ENCODE data around the gene LMX1B. TPM values are rescaled to one million over a fixed set of nuclear protein-coding genes. Genes with fewer than 3 reads are reported as not detected.

LMX1B gene
- total RNA-seq, 1 experiment from 2014 or later, result 11.3 TPM

- intact Hi-C loops (cut with micrococcal nuclease), result no loop called here
- Histone ChIP-seq H3K4me2 (ENCODE audit: low read length) (no peak overlapping the region), H3K79me2 (ENCODE audit: insufficient read depth, low read length) (no peaks in the 10 kb centered on the region), H2AFZ (ENCODE audit: low read depth, low read length, poor library complexity, severe bottlenecking) (no peak overlapping the region), H3K9me2 (ENCODE audit: insufficient read depth) (no peaks in the 10 kb centered on the region), H3K9me3 (ENCODE audit: control insufficient read depth in 1 of 2, insufficient read depth in 1 of 2, low read depth in 1 of 2, low read length in 2 of 2) (no peaks in the 10 kb centered on the region), H4K20me1 (ENCODE audit: insufficient read depth) (no peaks in the 10 kb centered on the region), H3K27ac (ENCODE audit: low read depth, low read length) (no peak overlapping the region), H3K27me3 (ENCODE audit: insufficient read depth, low read length) (no peaks in the 10 kb centered on the region), H3K9ac (ENCODE audit: low read length) (no peak overlapping the region), H3K4me3 (replicated peaks in 1 of 2; ENCODE audit: low read depth in 1 of 2, low read length in 2 of 2) (no peak overlapping the region), H3K36me3 (ENCODE audit: control insufficient read depth in 1 of 2, insufficient read depth in 2 of 2, low read length in 2 of 2) (no peaks in the 10 kb centered on the region), H3K4me1 (ENCODE audit: control insufficient read depth in 1 of 2, insufficient read depth in 2 of 2, low read length in 2 of 2) (no peaks in the 10 kb centered on the region)
- no TSS peak for BruUV-seq (replicated peaks)
- CTCF ChIA-PET, result no interaction called here
- RAD21 ChIA-PET (ENCODE audit: low non-redundant PET in 1 of 2, low total read pairs in 2 of 2, uncharacterized antibody in 2 of 2, unreplicated experiment in 2 of 2), result no interaction called here
- ATAC-seq (no peak), DNase-seq (ENCODE audit: low read depth, low spot score) (no peak)
- POLR2A ChIA-PET, result no interaction called here
- TF ChIP-seq ATF3 (IDR thresholded peaks at IDR 0.05), result no peak
- TF ChIP-seq POLR2A (IDR thresholded peaks at IDR 0.05; ENCODE audit: borderline replicate concordance, extremely low read depth, insufficient read depth, insufficient read length), result no peak
- TF ChIP-seq SP1 (IDR thresholded peaks at IDR 0.05; ENCODE audit: low read depth), result no peak
- no peak for TF ChIP-seq YY1 (IDR thresholded peaks at IDR 0.05; ENCODE audit: extremely low read depth, insufficient replicate concordance, low read depth, low read length)
- no peak for TF ChIP-seq TCF7L2 (IDR thresholded peaks at IDR 0.05; ENCODE audit: borderline replicate concordance, extremely low read depth, insufficient read depth, insufficient read length)
- TF ChIP-seq REST (IDR thresholded peaks at IDR 0.05; ENCODE audit: low read depth), result no peak
- no peak for TF ChIP-seq ZFX (IDR thresholded peaks at IDR 0.05)
- TF ChIP-seq EGR1 (IDR thresholded peaks at IDR 0.05; ENCODE audit: low read depth), result no peak
- TF ChIP-seq MAX (IDR thresholded peaks at IDR 0.05), result no peak
- TF ChIP-seq EZH2phosphoT487 (IDR thresholded peaks at IDR 0.05; ENCODE audit: borderline replicate concordance), result no peak
- no peak for TF ChIP-seq POLR2AphosphoS5 (IDR thresholded peaks at IDR 0.05; ENCODE audit: low read depth, low read length)
- no peak for TF ChIP-seq JUND (IDR thresholded peaks at IDR 0.05)
- TF ChIP-seq CTCF (IDR thresholded peaks at IDR 0.05 in 2 of 3, conservative IDR thresholded peaks at IDR 0.05 in 1 of 3; ENCODE audit: borderline replicate concordance in 1 of 3, insufficient read depth in 1 of 3, low read depth in 2 of 3, low read length in 2 of 3), result no peak
- no peak for TF ChIP-seq ELF1 (IDR thresholded peaks at IDR 0.05; ENCODE audit: borderline replicate concordance, low read depth)
Measured at GRCh38 chr9:126639318-126640000, 25.7 kb downstream of the LMX1B start.

Data from HCT116 (cell line).